K562 (cell line): ENCODE measurements around the gene PSME1. TPM values are rescaled to one million over a fixed set of nuclear protein-coding genes. Genes with fewer than 3 reads are reported as not detected.

ENCODE experiments used
- CBX3 ChIP-seq, 2 experiments: IDR thresholded peaks; 1 replicate in 1 of 2; 2 replicates in 1 of 2; pipeline ENCODE4 v1.6.1; 2012; ENCODE audit warnings: inconsistent platforms in 2 of 2, low read length in 2 of 2, borderline replicate concordance in 1 of 2, control low read depth in 1 of 2
- CREB5 ChIP-seq: fragments of 250-450 bp; sonication (Bioruptor Pico); IDR thresholded peaks from 2 replicates; pipeline ENCODE4 v1.5.0; 2020; ENCODE audit warnings: mild to moderate bottlenecking
- HNRNPLL ChIP-seq: fragments of 200-400 bp; formaldehyde crosslinking; IDR thresholded peaks from 2 replicates; pipeline ENCODE4 v1.6.1; 2017; ENCODE audit warnings: low read length, low read depth, mild to moderate bottlenecking; ENCODE audit not compliant: poor library complexity, severe bottlenecking
- KLF1 ChIP-seq: fragments of 450-650 bp; IDR thresholded peaks from 2 replicates; pipeline ENCODE4 v1.6.1; 2016; ENCODE audit warnings: missing genetic modification characterization, missing compliant biosample characterization
- LARP7 ChIP-seq: fragments of 450-650 bp; IDR thresholded peaks from 2 replicates; pipeline ENCODE4 v1.6.1; 2016
- MTA1 ChIP-seq: fragments of 450-650 bp; IDR thresholded peaks from 2 replicates; pipeline ENCODE4 v1.6.1; 2017; ENCODE audit warnings: borderline replicate concordance
- PHB2 ChIP-seq: fragments of 450-650 bp; IDR thresholded peaks from 2 replicates; pipeline ENCODE4 v1.6.1; 2017; ENCODE audit warnings: low read depth
- PRPF4 ChIP-seq: fragments of 200-400 bp; formaldehyde crosslinking; IDR thresholded peaks from one replicate; pipeline ENCODE4 v1.6.1; 2017; ENCODE audit warnings: low read length, low read depth, mild to moderate bottlenecking; ENCODE audit not compliant: insufficient read depth, poor library complexity, severe bottlenecking
- TEAD1 ChIP-seq, 2 experiments: fragments of 450-650 bp in 1 of 2; sonication (generic) in 1 of 2; formaldehyde crosslinking; IDR thresholded peaks; 2 replicates each; pipeline versions ENCODE4 v1.4.0 to v1.8.0; 2020 to 2022; ENCODE audit warnings: mild to moderate bottlenecking in 2 of 2, missing genetic modification reagents in 1 of 2
- THRA ChIP-seq: fragments of 450-650 bp; IDR thresholded peaks from 2 replicates; pipeline ENCODE4 v1.6.1; 2017; ENCODE audit warnings: mild to moderate bottlenecking, moderate library complexity
- TRIM28 ChIP-seq: fragments of 450-650 bp; IDR thresholded peaks from 2 replicates; pipeline ENCODE4 v1.6.1; 2017
- ZBTB34 ChIP-seq: fragments of 250-450 bp; sonication (Bioruptor Pico); IDR thresholded peaks from 2 replicates; pipeline ENCODE4 v1.8.0; 2021; ENCODE audit warnings: mild to moderate bottlenecking, moderate library complexity
- ZBTB7A ChIP-seq: IDR thresholded peaks from 2 replicates; pipeline ENCODE4 v1.6.1; 2011; ENCODE audit warnings: low read depth, mild to moderate bottlenecking, low read length, moderate library complexity, borderline replicate concordance; ENCODE audit not compliant: control insufficient read depth
- ZHX1 ChIP-seq: fragments of 150-350 bp; conservative IDR thresholded peaks from 2 replicates; pipeline ENCODE4 v1.6.1; 2014; ENCODE audit warnings: low read length
- ZMIZ1 ChIP-seq, 2 experiments: fragments of 150-350 bp in 1 of 2; IDR thresholded peaks; 2 replicates each; pipeline ENCODE4 v1.6.1; 2012 to 2016; ENCODE audit warnings: low read depth in 2 of 2, low read length in 2 of 2, mild to moderate bottlenecking in 1 of 2, moderate library complexity in 1 of 2
- ZNF561 ChIP-seq: fragments of 450-650 bp; formaldehyde crosslinking; conservative IDR thresholded peaks from 2 replicates; pipeline ENCODE4 v1.4.0; 2020; ENCODE audit warnings: mild to moderate bottlenecking, moderate library complexity
- polyA plus RNA-seq, 8 experiments: library from polyadenylated mRNA; depleted of rRNA in 4 of 8; stranded (reverse) in 5 of 8; unstranded in 3 of 8; fragments of >200 nt; fragmentation: Nextera tagmentation in 2 of 8; fragmentation: Illumina TruSeq in 1 of 8; extraction: Ambion mirVana in 2 of 8; extraction: Trizol in 1 of 8; gene quantifications; 2 replicates each; pipeline versions ENCODE4 v1.2.1 to v1.2.3, GENCODE V29; 2011 to 2014; ENCODE audit warnings: inconsistent platforms in 1 of 8, missing spikeins in 1 of 8
- total RNA-seq, 7 experiments: library from RNA; depleted of rRNA in 6 of 7; stranded (reverse); fragments of >200 nt in 6 of 7; fragmentation: Illumina TruSeq in 2 of 7; extraction: Trizol in 2 of 7; gene quantifications; 2 replicates each; pipeline versions ENCODE4 v1.2.1 to v1.2.3, GENCODE V29; 2011 to 2021; ENCODE audit warnings: low replicate concordance in 1 of 7

PSME1 gene
- total and polyA plus RNA-seq, 9 of the 15 experiments (the other 6 are each of a cell fraction or from before 2014, with no cell fraction given): 20.3 to 180 (median 67.5) TPM

- TF ChIP-seq CREB5 (CRISPR knock-in tag) (no peak), ZBTB34 (CRISPR knock-in tag) (no peak), KLF1 (no peak), CBX3 (IDR thresholded peaks at IDR 0.05; ENCODE audit: borderline replicate concordance in 1 of 2, low read length in 2 of 2) (no peak), HNRNPLL (peak; percentile 21), ZNF561 (CRISPR knock-in tag) (no peak), ZBTB7A (peak; percentile 58; the same call in 1 of the 2 replicates), PHB2 (no peak), MTA1 (no peak), TRIM28 (no peak), TEAD1 (CRISPR knock-in tag; IDR thresholded peaks at IDR 0.05) (peak in 1 of 2 experiments; percentile 54; a peak in 1 of 4 replicates), THRA (no peak), ZMIZ1 (IDR thresholded peaks at IDR 0.05; ENCODE audit: low read depth in 2 of 2, low read length in 2 of 2) (no peak), PRPF4 (peak; percentile 93), ZHX1 (no peak), LARP7 (no peak)
These were observed 41.8 kb upstream of the PSME1 start, which contains the start of gene PCK2 (continued) for GRCh38 chr14:24093901-24094840.
